Measurements from ENCODE around the gene PYCARD. TPM values are rescaled to one million over a fixed set of nuclear protein-coding genes. Genes with fewer than 3 reads are reported as not detected.

The PYCARD gene
- total and polyA plus RNA-seq, 12 donors, result 1.7 to 26.1 (median 3.3) TPM

GRCh38 chr16:31219154-31219741 is 16.7 kb upstream of the PYCARD start:
- H3K27me3 ChIP-seq, result peaks cover 0 to 61% (median 45%) of the 10 kb centered on the region in 7 donors
- intact Hi-C loops (cut with DNase I), result no loop called here

GRCh38 chr16:31217136-31217530 is 14.6 kb upstream of the PYCARD start:
- H3K27ac ChIP-seq, result no peak overlapping the region
- ATAC-seq (no peak), DNase-seq (no peak)
- no peaks in the 10 kb centered on the region for H3K9me3 ChIP-seq
- whole genome bisulfite sequencing, 2 donors, result 23 to 25% methylated on average over 4 of the region's 4 CpGs
- H3K4me3 ChIP-seq, result peak overlapping the region in 6 of 10 donors; percentile 40 to 62 (median 52)
- H3K27me3 ChIP-seq, result peaks cover 0 to 68% (median 45%) of the 10 kb centered on the region in 7 donors
- no peaks in the 10 kb centered on the region for H3K36me3 ChIP-seq
- H3K4me1 ChIP-seq, result peaks cover 9 to 34% (median 27%) of the 10 kb centered on the region in 9 donors
- intact Hi-C loops (cut with DNase I), result no loop called here
- no peak for TF ChIP-seq CTCF (IDR thresholded peaks at IDR 0.05)

More at GRCh38 chr16:31219154-31219741, 16.7 kb upstream of the PYCARD start:
- Histone ChIP-seq H3K4me3 (no peak overlapping the region), H3K36me3 (no peaks in the 10 kb centered on the region), H3K4me1 (peaks cover 9 to 30% (median 27%) of the 10 kb centered on the region in 9 donors), H3K27ac (no peak overlapping the region), H3K9me3 (no peaks in the 10 kb centered on the region)
- ATAC-seq (no peak), DNase-seq (no peak)
- 90% methylated on average over 15 of the region's 15 CpGs for WGBS, 2 donors
- no peak for TF ChIP-seq CTCF (IDR thresholded peaks at IDR 0.05)

- no peak for TF ChIP-seq CTCF (IDR thresholded peaks at IDR 0.05)
- no peaks in the 10 kb centered on the region for H3K36me3 ChIP-seq
- H3K9me3 ChIP-seq, result no peaks in the 10 kb centered on the region
- H3K4me1 ChIP-seq, result peaks cover 9 to 34% (median 27%) of the 10 kb centered on the region in 9 donors
- H3K27ac ChIP-seq, result no peak within 1 kb of the TSS
- intact Hi-C loops (cut with DNase I), result no loop called here
- H3K27me3 ChIP-seq, result peaks cover 0 to 68% (median 45%) of the 10 kb centered on the region in 7 donors
- WGBS, 2 donors, result 6% methylated on average over 51 to 52 of the region's 52 CpGs
- DNase-seq (peak in 1 of 2 donors; percentile 20), ATAC-seq (peak in 2 of 8 donors; percentile 14 to 19)
- H3K4me3 ChIP-seq, result peak within 1 kb of the TSS in 9 of 10 donors; percentile 40 to 62 (median 53)
Observed at GRCh38 chr16:31216422-31217135, 14.0 kb upstream of the PYCARD start, which contains the start of gene PYDC1. TSS of gene PYDC1 (minus strand) at chr16:31217135. CDS start at chr16:31217028, 107 bp downstream.

- 1% methylated on average over 59 to 63 of the region's 63 CpGs for WGBS, 2 donors
- intact Hi-C loops (cut with DNase I), result no loop called here
- DNase-seq (peak; percentile 49 to 62), ATAC-seq (peak; percentile 82 to 92 (median 88))
- Histone ChIP-seq H3K27me3 (peaks cover 0 to 62% (median 45%) of the 10 kb centered on the region in 7 donors), H3K9me3 (no peaks in the 10 kb centered on the region), H3K4me1 (peaks cover 9 to 34% (median 27%) of the 10 kb centered on the region in 9 donors), H3K27ac (peak overlapping the region in 1 of 10 donors; percentile 5), H3K36me3 (no peaks in the 10 kb centered on the region), H3K4me3 (peak overlapping the region; percentile 32 to 62 (median 52))
- no peak for TF ChIP-seq CTCF (IDR thresholded peaks at IDR 0.05)
Observed at GRCh38 chr16:31215287-31216162, 13.0 kb upstream of the PYCARD start.

Measured in heart right ventricle (tissue), 16 donors.